ENCODE measurements around the gene ADPRS. TPM values are rescaled to one million over a fixed set of nuclear protein-coding genes. Genes with fewer than 3 reads are reported as not detected.

ADPRS gene, protein sequence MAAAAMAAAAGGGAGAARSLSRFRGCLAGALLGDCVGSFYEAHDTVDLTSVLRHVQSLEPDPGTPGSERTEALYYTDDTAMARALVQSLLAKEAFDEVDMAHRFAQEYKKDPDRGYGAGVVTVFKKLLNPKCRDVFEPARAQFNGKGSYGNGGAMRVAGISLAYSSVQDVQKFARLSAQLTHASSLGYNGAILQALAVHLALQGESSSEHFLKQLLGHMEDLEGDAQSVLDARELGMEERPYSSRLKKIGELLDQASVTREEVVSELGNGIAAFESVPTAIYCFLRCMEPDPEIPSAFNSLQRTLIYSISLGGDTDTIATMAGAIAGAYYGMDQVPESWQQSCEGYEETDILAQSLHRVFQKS
- total RNA-seq: 10 to 100 TPM; 34.0 to 34.1 TPM

DNA sequence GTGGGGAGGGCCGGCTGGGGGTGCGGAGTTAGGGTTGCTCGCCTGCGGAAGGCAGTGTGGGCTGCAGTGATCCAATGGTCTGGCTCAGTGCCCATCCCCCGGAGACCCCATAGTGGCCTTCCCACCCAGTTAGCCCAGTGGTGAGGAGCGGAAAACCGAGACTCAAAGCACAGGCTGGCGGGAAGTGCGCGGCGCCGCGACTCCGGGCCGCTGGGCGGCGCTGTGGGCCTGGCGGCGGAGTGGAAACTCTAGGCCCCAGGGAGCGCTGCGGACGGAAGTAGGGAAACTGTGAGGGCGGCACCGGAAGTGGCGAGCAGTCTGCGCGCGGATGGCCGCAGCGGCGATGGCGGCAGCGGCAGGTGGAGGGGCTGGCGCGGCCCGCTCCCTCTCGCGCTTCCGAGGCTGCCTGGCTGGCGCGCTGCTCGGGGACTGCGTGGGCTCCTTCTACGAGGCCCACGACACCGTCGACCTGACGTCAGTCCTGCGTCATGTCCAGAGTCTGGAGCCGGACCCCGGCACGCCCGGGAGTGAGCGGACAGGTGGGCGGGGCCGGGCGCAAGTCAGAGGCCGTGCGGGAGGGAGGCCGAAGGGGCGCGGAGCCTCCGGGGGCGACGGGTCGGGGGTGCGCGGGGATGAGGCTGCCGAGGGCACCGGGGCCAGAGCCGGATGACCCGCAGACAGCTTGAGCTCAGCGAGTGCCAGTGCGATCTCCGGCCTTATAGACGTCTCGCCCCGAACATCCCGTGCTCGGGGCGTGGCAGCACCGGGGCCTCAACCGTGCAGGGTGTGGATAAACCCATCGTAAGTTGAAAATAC, at the start of gene ADPRS:
ADPRS (plus strand) TSS at position 316 of the 816 bp plus-strand sequence; CDS start at position 329, 13 bp downstream.
- H3K36me3 ChIP-seq: peaks cover 23% of the 10 kb centered on the region
- peaks cover 4% of the 10 kb centered on the region for H3K27me3 ChIP-seq (replicated peaks; ENCODE audit: insufficient read depth)
- H3K9me3 ChIP-seq: no peaks in the 10 kb centered on the region
- DNase-seq (ENCODE audit: low spot score): peak; percentile 44
- TF ChIP-seq, protein P1, sequence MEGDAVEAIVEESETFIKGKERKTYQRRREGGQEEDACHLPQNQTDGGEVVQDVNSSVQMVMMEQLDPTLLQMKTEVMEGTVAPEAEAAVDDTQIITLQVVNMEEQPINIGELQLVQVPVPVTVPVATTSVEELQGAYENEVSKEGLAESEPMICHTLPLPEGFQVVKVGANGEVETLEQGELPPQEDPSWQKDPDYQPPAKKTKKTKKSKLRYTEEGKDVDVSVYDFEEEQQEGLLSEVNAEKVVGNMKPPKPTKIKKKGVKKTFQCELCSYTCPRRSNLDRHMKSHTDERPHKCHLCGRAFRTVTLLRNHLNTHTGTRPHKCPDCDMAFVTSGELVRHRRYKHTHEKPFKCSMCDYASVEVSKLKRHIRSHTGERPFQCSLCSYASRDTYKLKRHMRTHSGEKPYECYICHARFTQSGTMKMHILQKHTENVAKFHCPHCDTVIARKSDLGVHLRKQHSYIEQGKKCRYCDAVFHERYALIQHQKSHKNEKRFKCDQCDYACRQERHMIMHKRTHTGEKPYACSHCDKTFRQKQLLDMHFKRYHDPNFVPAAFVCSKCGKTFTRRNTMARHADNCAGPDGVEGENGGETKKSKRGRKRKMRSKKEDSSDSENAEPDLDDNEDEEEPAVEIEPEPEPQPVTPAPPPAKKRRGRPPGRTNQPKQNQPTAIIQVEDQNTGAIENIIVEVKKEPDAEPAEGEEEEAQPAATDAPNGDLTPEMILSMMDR (IDR thresholded peaks at IDR 0.05): peak; percentile 99
- H3K4me1 ChIP-seq (ENCODE audit: control insufficient read depth in 1 of 2, low read depth in 2 of 2): peaks cover 13 to 44% of the 10 kb centered on the region in 2 donors
- peak within 1 kb of the TSS; percentile 80 to 85 for H3K27ac ChIP-seq
- peak; percentile 74 for ATAC-seq (ENCODE audit: insufficient number of reproducible peaks, low FRiP score, low read depth)
- H3K4me3 ChIP-seq: peak within 1 kb of the TSS; percentile 97

DNA sequence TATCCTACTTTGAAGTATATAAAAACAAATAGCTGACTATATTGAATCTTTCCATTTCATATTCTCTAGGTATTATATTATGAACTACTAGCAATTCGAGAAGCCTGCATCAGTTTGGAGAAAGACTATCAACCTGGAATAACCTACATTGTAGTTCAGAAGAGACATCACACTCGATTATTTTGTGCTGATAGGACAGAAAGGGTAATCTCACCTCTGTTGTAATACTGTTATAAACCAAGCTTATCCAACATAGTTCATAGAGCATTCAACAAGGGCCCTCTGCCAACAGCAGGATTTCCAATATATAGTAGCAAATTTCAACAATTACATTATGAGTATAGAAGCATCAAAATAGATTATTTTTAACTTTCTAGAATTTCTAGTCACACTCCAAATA, 48.5 kb upstream of the ADPRS start:
- no peaks in the 10 kb centered on the region for H3K27me3 ChIP-seq (replicated peaks; ENCODE audit: insufficient read depth)
- H3K27ac ChIP-seq: no peak overlapping the region
- H3K9me3 ChIP-seq: no peaks in the 10 kb centered on the region
- ATAC-seq (ENCODE audit: insufficient number of reproducible peaks, low FRiP score, low read depth) (no peak), DNase-seq (ENCODE audit: low spot score) (no peak)
- TF ChIP-seq, protein P1 (IDR thresholded peaks at IDR 0.05): no peak
- no peak overlapping the region for H3K4me3 ChIP-seq
- peaks cover 52% of the 10 kb centered on the region for H3K36me3 ChIP-seq
- no peaks in the 10 kb centered on the region for H3K4me1 ChIP-seq (ENCODE audit: control insufficient read depth in 1 of 2, low read depth in 2 of 2)

DNA sequence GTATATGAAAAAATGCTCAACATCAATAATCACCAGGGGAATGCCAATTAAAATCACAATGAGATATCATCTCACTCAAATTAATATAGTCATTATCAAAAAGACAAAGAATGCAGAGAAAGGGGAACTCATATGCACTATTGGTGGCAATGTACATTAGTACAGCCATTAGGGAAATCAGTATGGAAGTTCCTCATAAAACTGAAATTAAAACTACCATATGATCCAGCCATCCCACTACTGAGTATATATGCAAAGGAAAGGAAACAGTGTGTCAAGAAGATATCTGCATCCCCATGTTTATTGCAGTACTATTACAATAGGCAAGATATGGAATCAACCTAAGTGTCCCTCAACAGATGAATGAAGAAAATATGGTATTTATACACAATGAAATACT, 36.9 kb upstream of the ADPRS start:
- peaks cover 5% of the 10 kb centered on the region for H3K36me3 ChIP-seq
- no peaks in the 10 kb centered on the region for H3K4me1 ChIP-seq (ENCODE audit: control insufficient read depth in 1 of 2, low read depth in 2 of 2)
- no peak overlapping the region for H3K4me3 ChIP-seq
- H3K27ac ChIP-seq: no peak overlapping the region
- no peak for ATAC-seq (ENCODE audit: insufficient number of reproducible peaks, low FRiP score, low read depth)
- no peaks in the 10 kb centered on the region for H3K9me3 ChIP-seq
- no peaks in the 10 kb centered on the region for H3K27me3 ChIP-seq (replicated peaks; ENCODE audit: insufficient read depth)
- DNase-seq (ENCODE audit: low spot score): no peak
- TF ChIP-seq, protein P1 (IDR thresholded peaks at IDR 0.05): no peak

DNA sequence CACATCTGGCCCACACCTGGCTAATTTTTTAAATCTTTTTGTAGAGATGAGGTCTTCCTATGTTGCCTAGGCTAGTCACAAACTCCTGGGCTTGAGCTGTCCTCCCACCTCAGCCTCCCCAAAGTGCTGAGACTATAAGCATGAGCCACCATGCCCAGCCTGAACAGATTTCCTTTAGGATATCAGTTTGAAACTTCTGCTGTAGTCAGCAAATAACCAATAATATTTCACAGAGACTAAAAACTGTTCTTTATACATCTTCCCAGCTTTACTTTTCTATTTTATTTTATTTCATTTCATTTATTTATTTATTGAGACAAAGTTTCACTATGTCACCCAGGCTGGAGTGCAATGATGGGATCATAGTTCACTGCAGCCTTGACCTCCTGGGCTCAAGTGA, 34.7 kb upstream of the ADPRS start:
- Histone ChIP-seq H3K9me3 (no peaks in the 10 kb centered on the region), H3K36me3 (no peaks in the 10 kb centered on the region), H3K4me3 (no peak overlapping the region), H3K4me1 (ENCODE audit: control insufficient read depth in 1 of 2, low read depth in 2 of 2) (no peaks in the 10 kb centered on the region), H3K27ac (no peak overlapping the region), H3K27me3 (replicated peaks; ENCODE audit: insufficient read depth) (no peaks in the 10 kb centered on the region)
- ATAC-seq (ENCODE audit: insufficient number of reproducible peaks, low FRiP score, low read depth) (no peak), DNase-seq (ENCODE audit: low spot score) (no peak)
- TF ChIP-seq, protein P1 (IDR thresholded peaks at IDR 0.05): no peak

DNA sequence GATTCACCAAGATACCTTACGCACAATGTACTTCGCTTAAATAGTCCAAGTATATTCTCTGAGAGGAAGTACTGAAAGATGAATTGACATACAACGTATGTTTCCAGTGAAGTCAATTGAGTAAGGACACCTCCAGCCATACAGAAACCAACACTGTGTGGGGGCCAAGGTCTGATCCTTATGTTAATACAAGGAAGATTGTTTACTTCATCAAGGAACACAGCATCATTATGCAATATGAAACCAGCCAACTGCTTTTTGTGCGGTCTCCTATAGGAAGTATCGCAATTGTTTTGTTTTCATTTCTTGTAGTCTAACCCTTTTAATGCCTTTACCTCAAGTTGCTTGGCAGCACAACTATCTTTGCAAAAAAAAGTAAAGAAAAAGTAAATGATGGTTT, 33.0 kb upstream of the ADPRS start:
- ATAC-seq (ENCODE audit: insufficient number of reproducible peaks, low FRiP score, low read depth) (no peak), DNase-seq (ENCODE audit: low spot score) (no peak)
- Histone ChIP-seq H3K36me3 (no peaks in the 10 kb centered on the region), H3K9me3 (no peaks in the 10 kb centered on the region), H3K4me3 (no peak overlapping the region), H3K27ac (no peak overlapping the region), H3K4me1 (ENCODE audit: control insufficient read depth in 1 of 2, low read depth in 2 of 2) (no peaks in the 10 kb centered on the region), H3K27me3 (replicated peaks; ENCODE audit: insufficient read depth) (no peaks in the 10 kb centered on the region)
- TF ChIP-seq, protein P1 (IDR thresholded peaks at IDR 0.05): no peak
